WTC11 (cell line): ENCODE data around the gene PERP.

Source experiments
- CREB1 ChIP-seq: sonication (generic); formaldehyde crosslinking; IDR thresholded peaks from 2 replicates; pipeline ENCODE4 v1.8.0; 2023; ENCODE audit warnings: mild to moderate bottlenecking, missing genetic modification reagents
- IRF1 ChIP-seq: sonication (generic); formaldehyde crosslinking; IDR thresholded peaks from 2 replicates; pipeline ENCODE4 v1.8.0; 2023; ENCODE audit warnings: missing genetic modification reagents
- JUN ChIP-seq: sonication (generic); formaldehyde crosslinking; IDR thresholded peaks from 2 replicates; pipeline ENCODE4 v1.8.0; 2023; ENCODE audit warnings: mild to moderate bottlenecking, missing genetic modification reagents
- NR2C2 ChIP-seq: sonication (generic); formaldehyde crosslinking; IDR thresholded peaks from 2 replicates; pipeline ENCODE4 v1.8.0; 2022; ENCODE audit warnings: mild to moderate bottlenecking, missing genetic modification reagents
- USF1 ChIP-seq: sonication (generic); formaldehyde crosslinking; IDR thresholded peaks from 2 replicates; pipeline ENCODE4 v1.8.0; 2022; ENCODE audit warnings: mild to moderate bottlenecking, missing genetic modification reagents
- TF ChIP-seq, protein P1 (sequence below): fragments of 200-600 bp; IDR thresholded peaks from 2 replicates; pipeline ENCODE4 v1.8.0; 2022; ENCODE audit warnings: antibody characterized with exemption
- TF ChIP-seq, protein P2 (sequence below): fragments of 250-450 bp; sonication (Bioruptor Pico); IDR thresholded peaks from 2 replicates; pipeline ENCODE4 v2.1.2; 2022; ENCODE audit warnings: mild to moderate bottlenecking, moderate library complexity
- TF ChIP-seq, protein P3 (sequence below): sonication (generic); formaldehyde crosslinking; IDR thresholded peaks from 2 replicates; pipeline ENCODE4 v1.8.1; 2023; ENCODE audit warnings: mild to moderate bottlenecking, missing genetic modification reagents, moderate library complexity
- TF ChIP-seq, protein P4 (sequence below): sonication (generic); formaldehyde crosslinking; IDR thresholded peaks from 2 replicates; pipeline ENCODE4 v1.8.0; 2022; ENCODE audit warnings: mild to moderate bottlenecking, missing genetic modification reagents

GRCh38 chr6:138110229-138110628 is 3.0 kb upstream of the PERP start:
- TF ChIP-seq, protein P1, sequence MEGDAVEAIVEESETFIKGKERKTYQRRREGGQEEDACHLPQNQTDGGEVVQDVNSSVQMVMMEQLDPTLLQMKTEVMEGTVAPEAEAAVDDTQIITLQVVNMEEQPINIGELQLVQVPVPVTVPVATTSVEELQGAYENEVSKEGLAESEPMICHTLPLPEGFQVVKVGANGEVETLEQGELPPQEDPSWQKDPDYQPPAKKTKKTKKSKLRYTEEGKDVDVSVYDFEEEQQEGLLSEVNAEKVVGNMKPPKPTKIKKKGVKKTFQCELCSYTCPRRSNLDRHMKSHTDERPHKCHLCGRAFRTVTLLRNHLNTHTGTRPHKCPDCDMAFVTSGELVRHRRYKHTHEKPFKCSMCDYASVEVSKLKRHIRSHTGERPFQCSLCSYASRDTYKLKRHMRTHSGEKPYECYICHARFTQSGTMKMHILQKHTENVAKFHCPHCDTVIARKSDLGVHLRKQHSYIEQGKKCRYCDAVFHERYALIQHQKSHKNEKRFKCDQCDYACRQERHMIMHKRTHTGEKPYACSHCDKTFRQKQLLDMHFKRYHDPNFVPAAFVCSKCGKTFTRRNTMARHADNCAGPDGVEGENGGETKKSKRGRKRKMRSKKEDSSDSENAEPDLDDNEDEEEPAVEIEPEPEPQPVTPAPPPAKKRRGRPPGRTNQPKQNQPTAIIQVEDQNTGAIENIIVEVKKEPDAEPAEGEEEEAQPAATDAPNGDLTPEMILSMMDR: no peak
- TF ChIP-seq NR2C2 (CRISPR knock-in tag) (no peak), USF1 (CRISPR knock-in tag) (no peak), CREB1 (CRISPR knock-in tag) (no peak), IRF1 (no peak), JUN (no peak)
- TF ChIP-seq, protein P2, sequence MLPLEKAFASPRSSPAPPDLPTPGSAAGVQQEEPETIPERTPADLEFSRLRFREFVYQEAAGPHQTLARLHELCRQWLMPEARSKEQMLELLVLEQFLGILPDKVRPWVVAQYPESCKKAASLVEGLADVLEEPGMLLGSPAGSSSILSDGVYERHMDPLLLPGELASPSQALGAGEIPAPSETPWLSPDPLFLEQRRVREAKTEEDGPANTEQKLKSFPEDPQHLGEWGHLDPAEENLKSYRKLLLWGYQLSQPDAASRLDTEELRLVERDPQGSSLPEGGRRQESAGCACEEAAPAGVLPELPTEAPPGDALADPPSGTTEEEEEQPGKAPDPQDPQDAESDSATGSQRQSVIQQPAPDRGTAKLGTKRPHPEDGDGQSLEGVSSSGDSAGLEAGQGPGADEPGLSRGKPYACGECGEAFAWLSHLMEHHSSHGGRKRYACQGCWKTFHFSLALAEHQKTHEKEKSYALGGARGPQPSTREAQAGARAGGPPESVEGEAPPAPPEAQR (CRISPR knock-in tag): no peak
- TF ChIP-seq, protein P3, sequence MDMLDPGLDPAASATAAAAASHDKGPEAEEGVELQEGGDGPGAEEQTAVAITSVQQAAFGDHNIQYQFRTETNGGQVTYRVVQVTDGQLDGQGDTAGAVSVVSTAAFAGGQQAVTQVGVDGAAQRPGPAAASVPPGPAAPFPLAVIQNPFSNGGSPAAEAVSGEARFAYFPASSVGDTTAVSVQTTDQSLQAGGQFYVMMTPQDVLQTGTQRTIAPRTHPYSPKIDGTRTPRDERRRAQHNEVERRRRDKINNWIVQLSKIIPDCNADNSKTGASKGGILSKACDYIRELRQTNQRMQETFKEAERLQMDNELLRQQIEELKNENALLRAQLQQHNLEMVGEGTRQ (CRISPR knock-in tag): no peak
- TF ChIP-seq, protein P4, sequence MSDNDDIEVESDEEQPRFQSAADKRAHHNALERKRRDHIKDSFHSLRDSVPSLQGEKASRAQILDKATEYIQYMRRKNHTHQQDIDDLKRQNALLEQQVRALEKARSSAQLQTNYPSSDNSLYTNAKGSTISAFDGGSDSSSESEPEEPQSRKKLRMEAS (CRISPR knock-in tag): no peak
